ENCODE data around the gene LRRC55. TPM values are rescaled to one million over a fixed set of nuclear protein-coding genes. Genes with fewer than 3 reads are reported as not detected.

The LRRC55 gene
- total RNA-seq, 2 donors from 2014 or later, result not detected

DNA sequence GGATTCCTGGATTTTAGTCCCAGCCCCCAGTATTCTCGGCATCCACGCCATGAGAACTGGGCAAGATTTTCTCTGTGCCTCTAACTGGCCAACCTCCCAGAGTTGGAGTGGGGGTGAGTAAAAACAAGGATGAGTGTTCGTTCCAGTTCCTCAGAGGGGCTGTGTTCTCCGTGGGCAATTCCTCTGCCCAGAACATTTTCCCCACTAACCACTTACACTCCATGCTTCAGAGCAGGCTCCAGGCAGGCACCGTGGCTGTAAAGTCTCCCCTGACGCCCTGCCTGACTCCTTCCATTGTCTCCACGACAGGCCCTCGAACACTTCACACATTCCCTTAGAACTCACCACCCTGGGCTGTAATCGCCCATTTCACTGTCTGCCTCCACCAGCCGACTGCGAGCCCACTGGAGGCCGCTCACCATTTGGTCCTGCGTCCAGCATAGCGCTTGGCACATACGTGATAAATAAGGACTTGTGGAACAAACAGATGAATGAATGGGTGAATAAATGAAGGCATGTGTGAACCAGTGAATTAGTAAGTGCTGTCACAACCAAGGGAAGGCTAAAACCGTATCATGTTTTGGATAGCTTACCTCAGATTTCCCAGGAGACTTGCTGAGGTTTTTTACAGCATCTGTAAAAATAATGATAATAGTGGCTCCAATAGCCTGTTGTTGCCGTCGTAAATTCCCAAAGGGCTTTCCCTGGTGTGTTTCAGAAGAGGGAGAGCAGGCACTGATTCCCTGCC is 49.2 kb downstream of the LRRC55 start:
- no peaks in the 10 kb centered on the region for H3K36me3 ChIP-seq
- ATAC-seq (ENCODE audit: insufficient number of reproducible peaks, low FRiP score, low read depth), result no peak
- H3K27ac ChIP-seq, result no peak overlapping the region
- TF ChIP-seq, protein P1, sequence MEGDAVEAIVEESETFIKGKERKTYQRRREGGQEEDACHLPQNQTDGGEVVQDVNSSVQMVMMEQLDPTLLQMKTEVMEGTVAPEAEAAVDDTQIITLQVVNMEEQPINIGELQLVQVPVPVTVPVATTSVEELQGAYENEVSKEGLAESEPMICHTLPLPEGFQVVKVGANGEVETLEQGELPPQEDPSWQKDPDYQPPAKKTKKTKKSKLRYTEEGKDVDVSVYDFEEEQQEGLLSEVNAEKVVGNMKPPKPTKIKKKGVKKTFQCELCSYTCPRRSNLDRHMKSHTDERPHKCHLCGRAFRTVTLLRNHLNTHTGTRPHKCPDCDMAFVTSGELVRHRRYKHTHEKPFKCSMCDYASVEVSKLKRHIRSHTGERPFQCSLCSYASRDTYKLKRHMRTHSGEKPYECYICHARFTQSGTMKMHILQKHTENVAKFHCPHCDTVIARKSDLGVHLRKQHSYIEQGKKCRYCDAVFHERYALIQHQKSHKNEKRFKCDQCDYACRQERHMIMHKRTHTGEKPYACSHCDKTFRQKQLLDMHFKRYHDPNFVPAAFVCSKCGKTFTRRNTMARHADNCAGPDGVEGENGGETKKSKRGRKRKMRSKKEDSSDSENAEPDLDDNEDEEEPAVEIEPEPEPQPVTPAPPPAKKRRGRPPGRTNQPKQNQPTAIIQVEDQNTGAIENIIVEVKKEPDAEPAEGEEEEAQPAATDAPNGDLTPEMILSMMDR (IDR thresholded peaks at IDR 0.05), result no peak
- no peaks in the 10 kb centered on the region for H3K9me3 ChIP-seq
- DNase-seq (ENCODE audit: low spot score), result no peak
- no peak overlapping the region for H3K4me3 ChIP-seq
- H3K4me1 ChIP-seq (ENCODE audit: control insufficient read depth in 1 of 2, low read depth in 2 of 2), result no peaks in the 10 kb centered on the region
- no peaks in the 10 kb centered on the region for H3K27me3 ChIP-seq (replicated peaks; ENCODE audit: insufficient read depth)

GRCh38 chr11:57231539-57232253 is 49.9 kb downstream of the LRRC55 start:
- no peak for ATAC-seq (ENCODE audit: insufficient number of reproducible peaks, low FRiP score, low read depth)
- no peaks in the 10 kb centered on the region for H3K9me3 ChIP-seq
- H3K27ac ChIP-seq, result no peak overlapping the region
- no peak overlapping the region for H3K4me3 ChIP-seq
- DNase-seq (ENCODE audit: low spot score), result no peak
- H3K27me3 ChIP-seq (replicated peaks; ENCODE audit: insufficient read depth), result no peaks in the 10 kb centered on the region
- TF ChIP-seq, protein P1 (IDR thresholded peaks at IDR 0.05), result no peak
- no peaks in the 10 kb centered on the region for H3K36me3 ChIP-seq
- H3K4me1 ChIP-seq (ENCODE audit: control insufficient read depth in 1 of 2, low read depth in 2 of 2), result no peaks in the 10 kb centered on the region

DNA sequence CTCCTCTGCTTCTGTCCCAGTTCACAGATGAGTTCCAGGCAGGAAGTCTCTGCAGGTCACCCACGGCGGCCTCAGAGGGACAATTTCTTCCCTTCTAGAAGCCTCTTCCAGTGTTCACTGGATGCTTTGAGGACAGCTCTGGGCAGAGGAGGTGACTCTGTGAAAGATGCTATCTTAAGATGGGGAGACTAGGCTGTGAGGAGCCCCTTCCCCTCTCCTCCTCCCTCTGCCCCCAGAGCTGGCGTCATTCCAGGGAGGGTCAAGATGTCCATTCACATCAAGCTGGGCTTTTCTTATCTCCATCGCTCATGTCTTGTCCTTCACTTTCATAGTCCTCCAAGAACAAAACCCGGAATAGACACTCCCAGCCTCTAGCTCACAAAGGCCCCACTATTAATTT is 51.9 kb downstream of the LRRC55 start:
- Histone ChIP-seq H3K9me3 (no peaks in the 10 kb centered on the region), H3K27ac (no peak overlapping the region), H3K27me3 (replicated peaks; ENCODE audit: insufficient read depth) (no peaks in the 10 kb centered on the region), H3K4me1 (ENCODE audit: control insufficient read depth in 1 of 2, low read depth in 2 of 2) (no peaks in the 10 kb centered on the region), H3K36me3 (no peaks in the 10 kb centered on the region), H3K4me3 (no peak overlapping the region)
- DNase-seq (ENCODE audit: low spot score) (no peak), ATAC-seq (ENCODE audit: insufficient number of reproducible peaks, low FRiP score, low read depth) (no peak)
- TF ChIP-seq, protein P1 (IDR thresholded peaks at IDR 0.05), result no peak

DNA sequence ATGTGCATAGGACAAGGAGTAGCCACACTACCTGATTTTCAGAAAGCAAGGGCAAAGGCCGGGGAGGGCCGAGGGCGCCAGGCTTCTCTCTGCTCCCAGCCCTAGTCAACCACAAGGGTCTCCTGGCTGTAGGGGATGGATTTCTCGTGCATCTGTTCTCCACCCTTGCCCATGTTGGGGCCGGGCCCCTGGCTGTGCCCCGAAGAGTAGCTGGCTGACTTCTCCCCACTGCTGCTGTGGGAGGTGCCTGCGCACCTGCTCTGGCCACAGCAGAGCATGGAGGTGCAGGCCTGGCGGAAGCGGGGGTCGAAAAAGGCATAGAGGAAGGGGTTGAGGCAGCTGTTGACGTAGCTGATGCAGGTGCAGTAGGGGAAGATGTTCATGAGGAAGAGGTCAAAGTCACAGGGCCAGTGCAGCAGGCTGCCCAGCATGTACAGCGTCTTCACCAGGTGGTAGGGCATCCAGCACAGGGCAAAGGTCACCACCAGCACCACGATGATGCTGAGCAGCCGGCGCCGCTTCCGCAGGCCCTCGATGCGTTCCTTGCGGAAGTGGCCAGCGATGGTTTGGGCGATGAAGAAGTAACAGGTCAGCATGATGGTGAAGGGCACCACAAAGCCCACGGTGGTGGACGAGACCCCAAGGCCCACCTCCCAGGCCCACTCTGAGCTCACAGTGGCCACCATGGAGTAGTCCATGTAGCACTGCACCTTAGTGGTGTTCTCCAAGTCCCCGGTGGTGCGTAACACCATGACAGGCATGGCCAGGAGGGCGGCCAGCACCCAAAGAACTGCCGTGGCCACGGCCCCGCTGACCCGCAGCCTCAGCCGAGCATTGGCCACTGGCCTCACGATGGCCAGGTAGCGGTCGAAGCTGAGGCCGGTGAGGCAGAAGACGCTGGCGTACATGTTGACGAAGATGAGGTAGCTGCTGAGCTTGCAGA is 54.3 kb downstream of the LRRC55 start:
- ATAC-seq (ENCODE audit: insufficient number of reproducible peaks, low FRiP score, low read depth) (no peak), DNase-seq (ENCODE audit: low spot score) (no peak)
- Histone ChIP-seq H3K27ac (no peak overlapping the region), H3K9me3 (no peaks in the 10 kb centered on the region), H3K4me1 (ENCODE audit: control insufficient read depth in 1 of 2, low read depth in 2 of 2) (no peaks in the 10 kb centered on the region), H3K4me3 (no peak overlapping the region), H3K36me3 (no peaks in the 10 kb centered on the region), H3K27me3 (replicated peaks; ENCODE audit: insufficient read depth) (no peaks in the 10 kb centered on the region)
- TF ChIP-seq, protein P1 (IDR thresholded peaks at IDR 0.05), result no peak

All from thoracic aorta (tissue), 2 donors.